ENCODE measurements around the gene METTL5.

Gene METTL5

GRCh38 chr2:169806586-169806985 is 18.1 kb downstream of the METTL5 start:
- H3K27ac ChIP-seq (ENCODE audit: low read length) = no peak overlapping the region
- H3K4me1 ChIP-seq (ENCODE audit: insufficient read depth, low read length) = peaks cover 2% of the 10 kb centered on the region; the same call in 1 of the 2 replicates
- H3K9ac ChIP-seq (ENCODE audit: low read depth, low read length) = no peak overlapping the region
- H3K36me3 ChIP-seq (ENCODE audit: insufficient read depth, low read depth, low read length) = peaks cover 92% of the 10 kb centered on the region
- H3K9me3 ChIP-seq (ENCODE audit: insufficient read depth, low read depth, low read length) = no peaks in the 10 kb centered on the region
- no peaks in the 10 kb centered on the region for H3K27me3 ChIP-seq (ENCODE audit: insufficient read depth, low read length)
- no peak overlapping the region for H3K4me3 ChIP-seq (ENCODE audit: low read length)

GRCh38 chr2:169803480-169803879 is 21.2 kb downstream of the METTL5 start:
- H3K36me3 ChIP-seq (ENCODE audit: insufficient read depth, low read depth, low read length) = peaks cover 74% of the 10 kb centered on the region
- no peaks in the 10 kb centered on the region; the same call in 1 of the 2 replicates for H3K4me1 ChIP-seq (ENCODE audit: insufficient read depth, low read length)
- no peak overlapping the region for H3K4me3 ChIP-seq (ENCODE audit: low read length)
- H3K27ac ChIP-seq (ENCODE audit: low read length) = no peak overlapping the region
- H3K9me3 ChIP-seq (ENCODE audit: insufficient read depth, low read depth, low read length) = no peaks in the 10 kb centered on the region
- H3K27me3 ChIP-seq (ENCODE audit: insufficient read depth, low read length) = no peaks in the 10 kb centered on the region
- no peak overlapping the region for H3K9ac ChIP-seq (ENCODE audit: low read depth, low read length)

DNA sequence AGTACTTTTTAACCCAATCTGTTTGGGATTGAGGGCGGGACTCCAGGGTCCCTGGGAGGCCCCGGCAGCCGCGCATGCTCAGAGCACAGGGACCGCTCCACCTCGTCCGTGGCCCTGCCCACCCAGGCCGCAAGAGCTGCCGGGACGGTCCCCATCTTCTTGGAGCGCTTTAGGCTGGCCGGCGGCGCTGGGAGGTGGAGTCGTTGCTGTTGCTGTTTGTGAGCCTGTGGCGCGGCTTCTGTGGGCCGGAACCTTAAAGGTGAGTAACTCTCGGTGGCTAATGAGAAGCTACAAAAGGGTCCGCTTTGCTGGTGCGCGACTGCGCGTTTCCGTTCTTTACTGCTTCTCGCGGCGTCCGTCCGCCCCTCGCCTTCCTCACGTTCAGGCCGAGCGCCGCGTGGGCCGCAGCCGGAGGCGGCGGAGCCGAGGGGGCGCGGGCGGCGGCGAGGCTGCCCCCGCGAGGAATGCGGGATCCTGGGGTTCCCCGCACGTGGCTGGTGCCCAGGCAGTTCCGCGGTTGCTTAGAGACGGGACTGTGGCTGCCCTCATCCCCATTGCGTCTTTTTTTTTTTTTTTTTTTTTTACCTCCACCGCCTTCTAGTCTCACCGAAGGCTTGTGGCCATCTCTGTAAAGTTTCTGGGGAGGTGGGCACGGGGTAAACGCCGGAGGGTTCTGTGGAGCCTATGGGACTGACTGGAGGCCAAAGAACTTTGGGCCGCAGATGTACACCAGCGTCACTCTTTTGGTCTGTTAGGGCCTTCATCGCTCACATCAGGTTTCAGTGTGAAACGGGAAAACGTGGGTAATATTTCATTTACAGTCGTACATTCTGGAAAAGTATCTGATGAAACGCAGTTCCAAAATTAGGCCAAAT is 25.8 kb downstream of the METTL5 start, which contains the start of gene SSB:
SSB (plus strand) TSS at position 154 of the 875 bp plus-strand sequence. CDS start 2,090 bp downstream, outside the sequence.
- Histone ChIP-seq H3K4me3 (ENCODE audit: low read length) (peak within 1 kb of the TSS; percentile 95), H3K36me3 (ENCODE audit: insufficient read depth, low read depth, low read length) (peaks cover 35% of the 10 kb centered on the region), H3K9me3 (ENCODE audit: insufficient read depth, low read depth, low read length) (no peaks in the 10 kb centered on the region), H3K4me1 (ENCODE audit: insufficient read depth, low read length) (peaks cover 5% of the 10 kb centered on the region; the same call in 1 of the 2 replicates), H3K27ac (ENCODE audit: low read length) (peak within 1 kb of the TSS; percentile 28), H3K27me3 (ENCODE audit: insufficient read depth, low read length) (no peaks in the 10 kb centered on the region), H3K9ac (ENCODE audit: low read depth, low read length) (peak within 1 kb of the TSS; percentile 91)

DNA sequence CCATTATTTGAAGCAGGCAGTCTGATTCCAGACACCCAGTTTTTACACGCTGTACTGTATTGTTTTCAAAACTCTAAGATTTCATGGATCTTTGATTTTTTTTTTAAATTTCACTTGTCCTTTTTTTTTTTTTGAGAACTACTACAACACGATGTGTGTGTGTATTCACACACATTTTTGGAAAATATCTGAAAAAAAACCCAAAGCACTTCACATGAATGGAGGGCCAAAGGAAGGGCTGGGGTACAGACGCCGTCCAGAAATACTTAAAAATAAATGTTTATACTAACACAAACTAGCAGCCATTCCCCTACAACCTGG is 26.3 kb downstream of the METTL5 start:
- H3K9ac ChIP-seq (ENCODE audit: low read depth, low read length) = peak overlapping the region; percentile 91; the same call in 1 of the 2 replicates
- H3K36me3 ChIP-seq (ENCODE audit: insufficient read depth, low read depth, low read length) = peaks cover 29% of the 10 kb centered on the region
- H3K9me3 ChIP-seq (ENCODE audit: insufficient read depth, low read depth, low read length) = no peaks in the 10 kb centered on the region
- H3K4me1 ChIP-seq (ENCODE audit: insufficient read depth, low read length) = peaks cover 5% of the 10 kb centered on the region; the same call in 1 of the 2 replicates
- no peak overlapping the region for H3K27ac ChIP-seq (ENCODE audit: low read length)
- H3K27me3 ChIP-seq (ENCODE audit: insufficient read depth, low read length) = no peaks in the 10 kb centered on the region
- H3K4me3 ChIP-seq (ENCODE audit: low read length) = peak overlapping the region; percentile 95

- H3K27me3 ChIP-seq (ENCODE audit: insufficient read depth, low read length) = no peaks in the 10 kb centered on the region
- no peak overlapping the region for H3K4me3 ChIP-seq (ENCODE audit: low read length)
- peaks cover 23% of the 10 kb centered on the region for H3K36me3 ChIP-seq (ENCODE audit: insufficient read depth, low read depth, low read length)
- no peaks in the 10 kb centered on the region for H3K9me3 ChIP-seq (ENCODE audit: insufficient read depth, low read depth, low read length)
- no peak overlapping the region for H3K27ac ChIP-seq (ENCODE audit: low read length)
- peaks cover 5% of the 10 kb centered on the region; the same call in 1 of the 2 replicates for H3K4me1 ChIP-seq (ENCODE audit: insufficient read depth, low read length)
- H3K9ac ChIP-seq (ENCODE audit: low read depth, low read length) = no peak overlapping the region
Measured at GRCh38 chr2:169797601-169798000, 27.1 kb downstream of the METTL5 start.

- Histone ChIP-seq H3K4me1 (ENCODE audit: insufficient read depth, low read length) (peaks cover 5% of the 10 kb centered on the region; the same call in 1 of the 2 replicates), H3K4me3 (ENCODE audit: low read length) (no peak overlapping the region), H3K27ac (ENCODE audit: low read length) (no peak overlapping the region), H3K9ac (ENCODE audit: low read depth, low read length) (no peak overlapping the region), H3K36me3 (ENCODE audit: insufficient read depth, low read depth, low read length) (peaks cover 11% of the 10 kb centered on the region), H3K27me3 (ENCODE audit: insufficient read depth, low read length) (no peaks in the 10 kb centered on the region), H3K9me3 (ENCODE audit: insufficient read depth, low read depth, low read length) (no peaks in the 10 kb centered on the region)
Measured at GRCh38 chr2:169796441-169796840, 28.3 kb downstream of the METTL5 start.

GRCh38 chr2:169795181-169795580 is 29.5 kb downstream of the METTL5 start:
- H3K9me3 ChIP-seq (ENCODE audit: insufficient read depth, low read depth, low read length) = no peaks in the 10 kb centered on the region
- H3K4me3 ChIP-seq (ENCODE audit: low read length) = no peak overlapping the region
- H3K27me3 ChIP-seq (ENCODE audit: insufficient read depth, low read length) = no peaks in the 10 kb centered on the region
- no peak overlapping the region for H3K27ac ChIP-seq (ENCODE audit: low read length)
- no peaks in the 10 kb centered on the region for H3K36me3 ChIP-seq (ENCODE audit: insufficient read depth, low read depth, low read length)
- H3K4me1 ChIP-seq (ENCODE audit: insufficient read depth, low read length) = peaks cover 5% of the 10 kb centered on the region; the same call in 1 of the 2 replicates
- no peak overlapping the region for H3K9ac ChIP-seq (ENCODE audit: low read depth, low read length)

DNA sequence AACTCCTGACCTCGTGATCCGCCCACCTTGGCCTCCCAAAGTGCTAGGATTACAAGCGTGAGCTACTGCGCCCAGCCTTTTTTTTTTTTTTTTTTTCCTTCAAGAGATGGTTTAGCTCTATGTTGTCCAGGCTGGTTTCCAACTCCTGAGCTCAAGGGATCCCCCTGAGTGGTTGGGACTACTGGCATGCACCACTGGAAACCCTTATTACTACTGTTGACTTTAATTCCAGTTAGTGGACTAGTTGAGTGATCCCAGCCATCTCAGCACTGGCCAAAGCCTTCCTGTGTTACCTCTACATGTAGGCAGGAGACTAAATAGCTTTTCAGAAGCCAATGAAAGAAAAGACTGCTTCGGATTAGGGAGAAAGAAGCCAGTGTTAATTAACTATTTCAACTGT is 34.1 kb downstream of the METTL5 start:
- Histone ChIP-seq H3K27me3 (ENCODE audit: insufficient read depth, low read length) (no peaks in the 10 kb centered on the region), H3K4me3 (ENCODE audit: low read length) (no peak overlapping the region), H3K4me1 (ENCODE audit: insufficient read depth, low read length) (no peaks in the 10 kb centered on the region; the same call in 1 of the 2 replicates), H3K9me3 (ENCODE audit: insufficient read depth, low read depth, low read length) (no peaks in the 10 kb centered on the region), H3K36me3 (ENCODE audit: insufficient read depth, low read depth, low read length) (no peaks in the 10 kb centered on the region), H3K9ac (ENCODE audit: low read depth, low read length) (no peak overlapping the region), H3K27ac (ENCODE audit: low read length) (no peak overlapping the region)

- Histone ChIP-seq H3K27me3 (ENCODE audit: insufficient read depth, low read length) (no peaks in the 10 kb centered on the region), H3K27ac (ENCODE audit: low read length) (no peak overlapping the region), H3K4me3 (ENCODE audit: low read length) (no peak overlapping the region), H3K36me3 (ENCODE audit: insufficient read depth, low read depth, low read length) (no peaks in the 10 kb centered on the region), H3K9me3 (ENCODE audit: insufficient read depth, low read depth, low read length) (no peaks in the 10 kb centered on the region), H3K4me1 (ENCODE audit: insufficient read depth, low read length) (no peaks in the 10 kb centered on the region), H3K9ac (ENCODE audit: low read depth, low read length) (no peak overlapping the region)
Measured at GRCh38 chr2:169782513-169782912, 42.2 kb downstream of the METTL5 start.

- Histone ChIP-seq H3K4me3 (ENCODE audit: low read length) (no peak overlapping the region), H3K9me3 (ENCODE audit: insufficient read depth, low read depth, low read length) (no peaks in the 10 kb centered on the region), H3K36me3 (ENCODE audit: insufficient read depth, low read depth, low read length) (no peaks in the 10 kb centered on the region), H3K27ac (ENCODE audit: low read length) (no peak overlapping the region), H3K9ac (ENCODE audit: low read depth, low read length) (no peak overlapping the region), H3K4me1 (ENCODE audit: insufficient read depth, low read length) (no peaks in the 10 kb centered on the region), H3K27me3 (ENCODE audit: insufficient read depth, low read length) (no peaks in the 10 kb centered on the region)
Measured at GRCh38 chr2:169781249-169782013, 43.3 kb downstream of the METTL5 start.

GRCh38 chr2:169778446-169778845 is 46.3 kb downstream of the METTL5 start:
- Histone ChIP-seq H3K9ac (ENCODE audit: low read depth, low read length) (no peak overlapping the region), H3K27ac (ENCODE audit: low read length) (no peak overlapping the region), H3K27me3 (ENCODE audit: insufficient read depth, low read length) (no peaks in the 10 kb centered on the region), H3K4me1 (ENCODE audit: insufficient read depth, low read length) (no peaks in the 10 kb centered on the region), H3K9me3 (ENCODE audit: insufficient read depth, low read depth, low read length) (no peaks in the 10 kb centered on the region), H3K4me3 (ENCODE audit: low read length) (no peak overlapping the region), H3K36me3 (ENCODE audit: insufficient read depth, low read depth, low read length) (no peaks in the 10 kb centered on the region)
